GM18951 (cell line): ENCODE measurements around the gene BRK1.
"Not testable (repeated sequence)": the region's sequence is repeated elsewhere in the genome, so short reads cannot be mapped to it uniquely, and the experiment has no call there.

Experiments used
- POLR2A ChIP-seq: IDR thresholded peaks from 4 replicates; pipeline ENCODE4 v1.6.1; 2011; ENCODE audit warnings: mild to moderate bottlenecking; ENCODE audit not compliant: insufficient read length, insufficient read depth; ENCODE audit errors: extremely low read depth
- in situ Hi-C: fragments of 300-500 bp; cut with MboI; formaldehyde crosslinking; loops from one replicate; pipeline ENCODE4 v1.12.0; 2022; ENCODE audit warnings: low sequenced_read_pairs, mixed read lengths, inconsistent platforms; ENCODE audit not compliant: unreplicated experiment

Gene BRK1

GRCh38 chr3:10155658-10156057 is 40.2 kb downstream of the BRK1 start:
- TF ChIP-seq POLR2A = no peak
- in situ Hi-C loops = no loop called here

GRCh38 chr3:10157031-10157430 is 41.6 kb downstream of the BRK1 start:
- TF ChIP-seq POLR2A = no peak
- in situ Hi-C loops = no loop called here

- in situ Hi-C loops = not testable (repeated sequence)
Measured at GRCh38 chr3:10158555-10158954, 43.1 kb downstream of the BRK1 start.

GRCh38 chr3:10160346-10160745 is 44.9 kb downstream of the BRK1 start:
- no peak for TF ChIP-seq POLR2A
- in situ Hi-C loops = no loop called here

- in situ Hi-C loops = no loop called here
Measured at GRCh38 chr3:10160925-10161324, 45.5 kb downstream of the BRK1 start.

GRCh38 chr3:10162185-10162584 is 46.7 kb downstream of the BRK1 start:
- in situ Hi-C loops = no loop called here
- no peak for TF ChIP-seq POLR2A

More at GRCh38 chr3:10160925-10161324, 45.5 kb downstream of the BRK1 start:
- no peak for TF ChIP-seq POLR2A

- in situ Hi-C loops = not testable (repeated sequence)
Measured at GRCh38 chr3:10164201-10164545, 48.7 kb downstream of the BRK1 start.

GRCh38 chr3:10164546-10165393 is 49.3 kb downstream of the BRK1 start, which contains the start of gene IRAK2:
Gene IRAK2, plus strand, starts transcription at chr3:10164919. Its CDS starts 36 bp downstream, at chr3:10164955.
- TF ChIP-seq POLR2A = peak; percentile 60
- in situ Hi-C loops = no loop called here

GRCh38 chr3:10166213-10166604 is 50.7 kb downstream of the BRK1 start:
- no peak for TF ChIP-seq POLR2A
- in situ Hi-C loops = no loop called here

- in situ Hi-C loops = no loop called here
- TF ChIP-seq POLR2A = no peak
Measured at GRCh38 chr3:10169000-10169496, 53.6 kb downstream of the BRK1 start.

- TF ChIP-seq POLR2A = no peak
- in situ Hi-C loops = no loop called here
Measured at GRCh38 chr3:10170915-10171478, 55.5 kb downstream of the BRK1 start.

- in situ Hi-C loops = no loop called here
- TF ChIP-seq POLR2A = no peak
Measured at GRCh38 chr3:10173095-10173925, 57.8 kb downstream of the BRK1 start.

- no peak for TF ChIP-seq POLR2A
- in situ Hi-C loops = no loop called here
Measured at GRCh38 chr3:10173926-10174435, 58.5 kb downstream of the BRK1 start.

GRCh38 chr3:10175334-10175733 is 59.9 kb downstream of the BRK1 start:
- in situ Hi-C loops = not testable (repeated sequence)

- in situ Hi-C loops = not testable (repeated sequence)
Measured at GRCh38 chr3:10176150-10176549, 60.7 kb downstream of the BRK1 start.
